ENCODE measurements around the gene HOXD10.

DNA sequence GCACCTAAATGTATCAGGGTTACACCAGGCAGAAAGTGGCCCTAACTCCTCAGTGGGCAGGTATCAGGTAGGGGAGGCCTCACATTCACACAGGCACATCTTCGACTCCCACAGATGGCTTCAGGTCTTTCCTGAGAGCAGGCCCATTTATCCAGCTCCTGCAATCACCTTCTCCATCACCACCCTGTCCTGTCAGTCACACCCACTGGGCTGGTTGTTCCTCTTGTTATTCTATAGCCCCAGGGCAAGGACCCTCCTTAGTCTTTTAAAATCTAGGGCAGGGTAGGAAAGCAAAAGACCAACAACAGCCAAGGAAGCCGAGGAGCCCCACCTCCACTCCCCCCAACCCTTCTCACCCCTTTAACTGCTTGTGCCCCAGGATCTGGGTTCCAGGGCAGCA is 25.7 kb downstream of the HOXD10 start:
- TF ChIP-seq POLR2A (IDR thresholded peaks at IDR 0.05) = no peak
- TF ChIP-seq POLR2AphosphoS5 (IDR thresholded peaks at IDR 0.05) = no peak
- TF ChIP-seq, protein P1, sequence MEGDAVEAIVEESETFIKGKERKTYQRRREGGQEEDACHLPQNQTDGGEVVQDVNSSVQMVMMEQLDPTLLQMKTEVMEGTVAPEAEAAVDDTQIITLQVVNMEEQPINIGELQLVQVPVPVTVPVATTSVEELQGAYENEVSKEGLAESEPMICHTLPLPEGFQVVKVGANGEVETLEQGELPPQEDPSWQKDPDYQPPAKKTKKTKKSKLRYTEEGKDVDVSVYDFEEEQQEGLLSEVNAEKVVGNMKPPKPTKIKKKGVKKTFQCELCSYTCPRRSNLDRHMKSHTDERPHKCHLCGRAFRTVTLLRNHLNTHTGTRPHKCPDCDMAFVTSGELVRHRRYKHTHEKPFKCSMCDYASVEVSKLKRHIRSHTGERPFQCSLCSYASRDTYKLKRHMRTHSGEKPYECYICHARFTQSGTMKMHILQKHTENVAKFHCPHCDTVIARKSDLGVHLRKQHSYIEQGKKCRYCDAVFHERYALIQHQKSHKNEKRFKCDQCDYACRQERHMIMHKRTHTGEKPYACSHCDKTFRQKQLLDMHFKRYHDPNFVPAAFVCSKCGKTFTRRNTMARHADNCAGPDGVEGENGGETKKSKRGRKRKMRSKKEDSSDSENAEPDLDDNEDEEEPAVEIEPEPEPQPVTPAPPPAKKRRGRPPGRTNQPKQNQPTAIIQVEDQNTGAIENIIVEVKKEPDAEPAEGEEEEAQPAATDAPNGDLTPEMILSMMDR (IDR thresholded peaks at IDR 0.05) = no peak
